CD4-positive, alpha-beta T cell treated with Interleukin-6 for 4 hours (primary cell): ENCODE measurements around the gene RAET1G.
"Not testable (repeated sequence)": the region's sequence is repeated elsewhere in the genome, so short reads cannot be mapped to it uniquely, and the experiment has no call there.

ENCODE experiments used
- DNase-seq: peaks from one replicate; pipeline ENCODE4 v3.0.0-alpha.2; 2020; ENCODE audit warnings: mixed read lengths

Gene RAET1G

DNA sequence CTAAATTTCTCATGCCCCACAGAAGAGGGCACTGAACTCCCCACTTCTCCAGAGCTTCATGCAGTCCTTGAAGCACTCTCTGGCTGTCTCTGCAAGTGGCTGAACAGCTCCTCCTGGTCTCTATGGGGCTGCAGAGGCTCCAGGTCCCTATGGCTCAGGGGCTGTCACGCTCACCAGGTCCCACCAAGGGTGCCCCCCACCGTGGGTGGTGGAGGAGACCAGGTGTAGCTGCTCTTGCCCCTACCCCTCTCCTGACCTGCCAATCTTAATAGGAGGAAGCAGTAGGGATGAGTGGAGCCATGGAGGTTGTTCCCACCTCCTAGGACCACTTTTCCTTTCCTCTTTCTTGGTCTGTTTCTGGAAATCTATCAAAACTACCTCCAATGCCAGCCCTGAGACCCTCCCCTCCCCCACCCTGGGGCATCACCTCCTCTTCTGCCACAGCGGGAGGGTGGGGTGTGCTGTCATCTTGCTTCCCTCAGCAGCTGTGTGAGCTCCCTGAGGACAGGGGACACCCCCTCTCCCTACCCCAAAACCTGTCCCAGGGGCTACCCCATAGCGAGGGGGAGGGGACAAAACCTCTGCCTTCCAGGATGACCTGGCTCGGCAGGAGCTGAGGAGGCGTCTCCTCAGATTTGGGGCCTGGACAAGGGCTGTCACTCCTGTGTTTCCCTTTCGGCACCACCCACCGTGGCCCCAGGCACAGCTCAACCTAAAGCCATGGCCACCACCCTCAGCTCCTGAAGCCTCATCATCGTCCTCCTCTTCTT is 13.0 kb downstream of the RAET1G start:
- DNase-seq, result no peak

GRCh38 chr6:149908480-149908879 is 14.4 kb downstream of the RAET1G start:
- DNase-seq, result not testable (repeated sequence)

DNA sequence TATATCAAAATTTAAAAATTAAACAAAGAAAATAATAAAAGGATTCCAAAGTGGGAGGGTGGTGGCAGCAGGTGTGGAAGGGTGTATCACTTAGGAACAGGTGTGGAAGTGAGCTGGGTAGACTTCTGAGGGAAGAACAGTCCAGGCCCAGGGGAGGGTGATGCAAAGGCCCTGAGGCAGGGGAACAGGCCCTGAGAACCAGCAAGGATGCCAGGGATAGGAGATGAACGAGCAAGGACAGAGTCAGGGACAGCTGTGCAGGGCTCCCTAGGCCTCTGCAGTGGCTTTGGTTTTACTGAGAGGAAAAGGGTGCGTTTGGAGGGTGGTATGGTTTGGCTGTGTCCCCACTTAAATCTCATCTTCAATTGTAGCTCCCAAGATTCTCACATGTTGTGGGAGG is 15.6 kb downstream of the RAET1G start:
- no peak for DNase-seq

- DNase-seq, result no peak
Measured at GRCh38 chr6:149906405-149906804, 16.5 kb downstream of the RAET1G start.

- no peak for DNase-seq
Measured at GRCh38 chr6:149905911-149906371, 17.0 kb downstream of the RAET1G start.

DNA sequence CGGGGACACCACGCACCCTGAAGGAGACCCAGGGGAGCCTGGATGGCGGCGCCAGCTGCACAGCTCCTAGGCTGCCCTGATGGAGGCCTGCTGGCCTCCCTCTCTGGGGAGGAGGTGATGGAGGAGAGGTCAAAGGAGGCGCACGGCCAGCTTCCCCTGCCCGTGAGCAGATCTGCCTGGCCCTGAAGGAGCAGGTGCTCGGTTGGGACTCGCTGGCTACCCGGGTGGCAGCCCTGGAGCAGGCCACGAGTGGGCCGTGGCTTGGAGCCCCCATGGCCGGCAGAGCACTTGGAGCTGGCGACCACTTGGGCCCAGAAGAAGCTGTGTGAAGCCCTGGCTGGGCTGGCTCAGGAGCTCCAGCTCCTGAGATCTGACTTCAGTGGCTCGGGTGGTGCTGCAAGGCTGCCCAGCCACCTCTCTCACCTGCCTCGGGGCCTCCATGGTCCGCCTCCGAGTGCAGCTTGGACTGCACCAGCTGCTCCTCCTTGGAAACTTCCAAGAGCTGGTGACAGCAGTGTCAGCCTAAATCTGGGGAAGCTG is 17.5 kb downstream of the RAET1G start:
- DNase-seq, result no peak

- DNase-seq, result no peak
Measured at GRCh38 chr6:149904661-149905370, 18.1 kb downstream of the RAET1G start.

DNA sequence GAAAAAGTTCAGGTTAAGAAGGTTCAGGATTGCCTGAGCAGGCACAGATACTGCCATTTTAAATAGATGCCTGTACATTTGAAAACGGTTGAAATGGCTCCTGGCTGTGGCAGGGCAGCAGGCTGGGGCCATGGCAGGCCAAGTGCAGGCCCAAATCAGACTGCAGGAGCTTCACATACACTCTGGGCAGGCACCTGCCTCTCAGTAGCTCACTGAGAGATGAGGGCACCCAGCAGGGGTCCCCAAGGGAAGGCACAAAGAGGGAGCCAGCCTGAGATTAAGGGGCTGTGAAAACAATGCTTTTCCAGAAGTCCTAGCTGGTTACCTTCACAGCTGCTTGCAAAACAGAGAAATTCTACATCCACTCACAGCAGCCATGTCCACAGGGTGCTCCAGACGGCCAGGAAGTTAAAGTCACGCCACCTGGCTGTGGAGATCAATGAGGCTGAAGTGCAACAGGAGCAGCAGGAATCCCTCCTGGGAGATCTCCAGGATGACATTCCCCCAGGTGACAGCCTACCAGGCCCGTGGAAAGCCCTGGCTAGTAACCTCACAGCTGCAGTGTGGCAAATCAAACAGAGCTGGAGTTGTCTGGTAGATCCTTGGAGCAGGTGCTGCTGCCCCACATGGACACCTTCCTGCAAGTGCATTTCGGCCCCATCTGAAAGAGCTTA is 18.8 kb downstream of the RAET1G start:
- DNase-seq, result no peak

GRCh38 chr6:149901444-149902140 is 21.3 kb downstream of the RAET1G start:
- DNase-seq, result no peak

- no peak for DNase-seq
Measured at GRCh38 chr6:149900620-149901443, 22.1 kb downstream of the RAET1G start.

GRCh38 chr6:149899926-149900619 is 22.8 kb downstream of the RAET1G start:
- DNase-seq, result no peak

DNA sequence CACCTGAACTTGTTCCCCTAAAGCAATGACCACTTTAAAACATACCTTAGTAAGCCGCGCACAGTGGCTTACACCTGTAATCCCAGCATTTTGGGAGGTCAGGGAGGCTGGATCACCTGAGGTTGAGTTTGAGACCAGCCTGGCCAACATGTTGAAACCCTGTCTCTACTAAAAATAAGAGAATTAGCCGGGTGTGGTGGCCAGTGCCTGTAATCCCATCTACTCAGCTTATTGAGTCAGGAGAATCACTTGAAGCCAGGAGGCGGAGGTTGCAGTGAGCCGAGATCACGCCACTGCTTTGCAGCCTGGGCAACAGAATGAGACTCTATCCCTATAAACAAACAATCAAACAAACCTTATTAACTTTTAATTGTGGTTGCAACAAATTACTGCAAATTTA is 23.4 kb downstream of the RAET1G start:
- DNase-seq, result no peak

- no peak for DNase-seq
Measured at GRCh38 chr6:149898966-149899365, 24.0 kb downstream of the RAET1G start.

- no peak for DNase-seq
Measured at GRCh38 chr6:149897855-149898744, 24.8 kb downstream of the RAET1G start, which contains the start of gene RAET1E. Gene RAET1E (minus strand): TSS chr6:149898113. CDS start chr6:149890901, 7,212 bp downstream.

GRCh38 chr6:149897015-149897697 is 25.8 kb downstream of the RAET1G start:
- no peak for DNase-seq

GRCh38 chr6:149896491-149896890 is 26.4 kb downstream of the RAET1G start:
- no peak for DNase-seq

- peak; percentile 64 for DNase-seq
Measured at GRCh38 chr6:149895833-149896271, 27.1 kb downstream of the RAET1G start.

- DNase-seq, result no peak
Measured at GRCh38 chr6:149895048-149895590, 27.8 kb downstream of the RAET1G start.

- DNase-seq, result not testable (repeated sequence)
Measured at GRCh38 chr6:149891864-149892263, 31.1 kb downstream of the RAET1G start.
